Measurements from ENCODE around the gene MBNL3. TPM values are rescaled to one million over a fixed set of nuclear protein-coding genes. Genes with fewer than 3 reads are reported as not detected.

The MBNL3 gene
- total and polyA plus RNA-seq, 11 donors: 0.71 to 21.9 (median 9.3) TPM

- Histone ChIP-seq H3K4me3 (no peak overlapping the region), H3K4me1 (peaks cover 0 to 3% (median 0%) of the 10 kb centered on the region in 12 donors), H3K27me3 (peaks cover 0 to 9% (median 0%) of the 10 kb centered on the region in 9 donors), H3K36me3 (no peaks in the 10 kb centered on the region), H3K9me3 (no peaks in the 10 kb centered on the region), H3K27ac (no peak overlapping the region)
- TF ChIP-seq CTCF (IDR thresholded peaks at IDR 0.05): no peak
- TF ChIP-seq POLR2A (IDR thresholded peaks at IDR 0.05): no peak
- DNase-seq (no peak), ATAC-seq (no peak)
- WGBS, 4 donors: 78 to 91% (median 86%) methylated on average over 5 of the region's 5 CpGs
- intact Hi-C loops (cut with DNase I): no loop called here
These were observed 84.6 kb downstream of the MBNL3 start for GRCh38 chrX:132404266-132404665.

- no peak for ATAC-seq
- Histone ChIP-seq H3K4me3 (no peak overlapping the region), H3K9me3 (no peaks in the 10 kb centered on the region), H3K36me3 (no peaks in the 10 kb centered on the region), H3K27ac (no peak overlapping the region), H3K27me3 (peaks cover 0 to 4% (median 0%) of the 10 kb centered on the region in 9 donors), H3K4me1 (no peaks in the 10 kb centered on the region)
- no peak for DNase-seq
- WGBS, 4 donors: 50 to 85% (median 62%) methylated on average over 1 of the region's 1 CpG
- intact Hi-C loops (cut with DNase I): no loop called here
- TF ChIP-seq CTCF (IDR thresholded peaks at IDR 0.05): no peak
- TF ChIP-seq POLR2A (IDR thresholded peaks at IDR 0.05): no peak
These were observed 86.9 kb downstream of the MBNL3 start for GRCh38 chrX:132401935-132402334.

- DNase-seq (no peak), ATAC-seq (no peak)
- H3K36me3 ChIP-seq: no peaks in the 10 kb centered on the region
- intact Hi-C loops (cut with DNase I): no loop called here
- H3K4me1 ChIP-seq: peaks cover 0 to 1% (median 0%) of the 10 kb centered on the region in 12 donors
- TF ChIP-seq CTCF (IDR thresholded peaks at IDR 0.05) (no peak), POLR2A (IDR thresholded peaks at IDR 0.05) (no peak)
- H3K27me3 ChIP-seq: no peaks in the 10 kb centered on the region
- no peak overlapping the region for H3K4me3 ChIP-seq
- H3K9me3 ChIP-seq: no peaks in the 10 kb centered on the region
- 74 to 94% (median 86%) methylated on average over 1 of the region's 1 CpG for WGBS, 4 donors
- no peak overlapping the region for H3K27ac ChIP-seq
These were observed 88.1 kb downstream of the MBNL3 start for GRCh38 chrX:132400706-132401105.

- no peaks in the 10 kb centered on the region for H3K36me3 ChIP-seq
- H3K27me3 ChIP-seq: no peaks in the 10 kb centered on the region
- H3K4me1 ChIP-seq: peaks cover 0 to 5% (median 0%) of the 10 kb centered on the region in 12 donors
- no peak overlapping the region for H3K4me3 ChIP-seq
- H3K9me3 ChIP-seq: no peaks in the 10 kb centered on the region
- intact Hi-C loops (cut with DNase I): no loop called here
- 30 to 68% (median 40%) methylated on average over 2 of the region's 2 CpGs for WGBS, 4 donors
- no peak for TF ChIP-seq POLR2A (IDR thresholded peaks at IDR 0.05)
- TF ChIP-seq CTCF (IDR thresholded peaks at IDR 0.05): no peak
- no peak overlapping the region for H3K27ac ChIP-seq
- ATAC-seq: no peak
- no peak for DNase-seq
These were observed 93.2 kb downstream of the MBNL3 start for GRCh38 chrX:132395645-132396044.

Measured in heart left ventricle (tissue), 16 donors.